ENCODE measurements around the gene PPFIBP1.

DNA sequence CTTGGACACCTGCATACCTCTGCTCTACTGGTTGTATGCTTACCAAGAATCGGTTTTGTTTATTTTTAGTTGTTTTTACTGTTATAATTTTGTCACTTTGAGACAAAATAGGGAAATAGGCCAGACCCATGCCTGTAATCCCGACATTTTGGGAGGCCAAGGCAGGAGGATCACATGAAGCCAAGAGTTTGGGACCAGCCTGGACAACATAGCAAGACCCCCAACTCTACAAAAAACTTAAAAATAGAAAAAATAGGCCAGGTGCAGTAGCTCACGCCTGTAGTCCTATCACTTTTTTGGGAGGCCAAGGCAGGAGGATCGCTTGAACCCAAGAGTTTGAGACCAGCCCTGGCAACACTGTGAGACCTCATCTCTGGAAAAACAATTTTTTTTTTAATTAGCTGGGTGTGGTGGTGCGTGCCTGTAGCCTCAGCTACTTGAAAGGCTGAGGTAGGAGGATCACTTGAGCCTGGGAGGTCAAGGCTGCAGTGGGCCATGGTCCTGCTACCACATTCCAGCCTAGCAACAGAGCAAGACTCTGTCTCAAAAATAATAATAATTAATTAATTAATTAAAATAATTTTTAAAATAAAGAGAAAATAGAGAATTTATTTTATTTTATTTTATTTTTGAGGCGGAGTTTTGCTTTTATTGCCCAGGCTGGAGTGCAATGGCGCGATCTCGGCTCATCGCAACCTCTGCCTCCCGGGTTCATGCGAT, 185.4 kb downstream of the PPFIBP1 start:
- TF ChIP-seq MAFK (IDR thresholded peaks at IDR 0.05; ENCODE audit: partially characterized antibody) (no peak), JUN (IDR thresholded peaks at IDR 0.05) (no peak), RAD21 (conservative IDR thresholded peaks at IDR 0.05 in 1 of 2, IDR thresholded peaks at IDR 0.05 in 1 of 2) (no peak), EP300 (IDR thresholded peaks at IDR 0.05) (no peak), ZFP36 (IDR thresholded peaks at IDR 0.05; ENCODE audit: borderline replicate concordance, partially characterized antibody) (no peak), POLR2A (IDR thresholded peaks at IDR 0.05; ENCODE audit: low read length) (no peak)
- TF ChIP-seq, protein P1, sequence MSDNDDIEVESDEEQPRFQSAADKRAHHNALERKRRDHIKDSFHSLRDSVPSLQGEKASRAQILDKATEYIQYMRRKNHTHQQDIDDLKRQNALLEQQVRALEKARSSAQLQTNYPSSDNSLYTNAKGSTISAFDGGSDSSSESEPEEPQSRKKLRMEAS (IDR thresholded peaks at IDR 0.05): no peak
- TF ChIP-seq, protein P2, sequence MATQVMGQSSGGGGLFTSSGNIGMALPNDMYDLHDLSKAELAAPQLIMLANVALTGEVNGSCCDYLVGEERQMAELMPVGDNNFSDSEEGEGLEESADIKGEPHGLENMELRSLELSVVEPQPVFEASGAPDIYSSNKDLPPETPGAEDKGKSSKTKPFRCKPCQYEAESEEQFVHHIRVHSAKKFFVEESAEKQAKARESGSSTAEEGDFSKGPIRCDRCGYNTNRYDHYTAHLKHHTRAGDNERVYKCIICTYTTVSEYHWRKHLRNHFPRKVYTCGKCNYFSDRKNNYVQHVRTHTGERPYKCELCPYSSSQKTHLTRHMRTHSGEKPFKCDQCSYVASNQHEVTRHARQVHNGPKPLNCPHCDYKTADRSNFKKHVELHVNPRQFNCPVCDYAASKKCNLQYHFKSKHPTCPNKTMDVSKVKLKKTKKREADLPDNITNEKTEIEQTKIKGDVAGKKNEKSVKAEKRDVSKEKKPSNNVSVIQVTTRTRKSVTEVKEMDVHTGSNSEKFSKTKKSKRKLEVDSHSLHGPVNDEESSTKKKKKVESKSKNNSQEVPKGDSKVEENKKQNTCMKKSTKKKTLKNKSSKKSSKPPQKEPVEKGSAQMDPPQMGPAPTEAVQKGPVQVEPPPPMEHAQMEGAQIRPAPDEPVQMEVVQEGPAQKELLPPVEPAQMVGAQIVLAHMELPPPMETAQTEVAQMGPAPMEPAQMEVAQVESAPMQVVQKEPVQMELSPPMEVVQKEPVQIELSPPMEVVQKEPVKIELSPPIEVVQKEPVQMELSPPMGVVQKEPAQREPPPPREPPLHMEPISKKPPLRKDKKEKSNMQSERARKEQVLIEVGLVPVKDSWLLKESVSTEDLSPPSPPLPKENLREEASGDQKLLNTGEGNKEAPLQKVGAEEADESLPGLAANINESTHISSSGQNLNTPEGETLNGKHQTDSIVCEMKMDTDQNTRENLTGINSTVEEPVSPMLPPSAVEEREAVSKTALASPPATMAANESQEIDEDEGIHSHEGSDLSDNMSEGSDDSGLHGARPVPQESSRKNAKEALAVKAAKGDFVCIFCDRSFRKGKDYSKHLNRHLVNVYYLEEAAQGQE (IDR thresholded peaks at IDR 0.05): no peak

Data from A549 (cell line).